Measurements from ENCODE around the gene GPR17. TPM values are rescaled to one million over a fixed set of nuclear protein-coding genes. Genes with fewer than 3 reads are reported as not detected.

The GPR17 gene
- total RNA-seq, 1 experiment from 2014 or later, result not detected

GRCh38 chr2:127670055-127670956, 24.4 kb downstream of the GPR17 start:
- no peak for DNase-seq (ENCODE audit: low spot score)

- no peak for DNase-seq (ENCODE audit: low spot score)
These were observed 25.0 kb downstream of the GPR17 start for GRCh38 chr2:127670957-127671290.

GRCh38 chr2:127671557-127672302, 25.8 kb downstream of the GPR17 start:
- no peak for DNase-seq (ENCODE audit: low spot score)

GRCh38 chr2:127672341-127673224, 26.6 kb downstream of the GPR17 start:
- no peak for DNase-seq (ENCODE audit: low spot score)

- DNase-seq (ENCODE audit: low spot score), result no peak
These were observed 27.5 kb downstream of the GPR17 start for GRCh38 chr2:127673291-127674069.

- DNase-seq (ENCODE audit: low spot score), result no peak
These were observed 28.6 kb downstream of the GPR17 start for GRCh38 chr2:127674241-127675209.

GRCh38 chr2:127675331-127676261, 29.6 kb downstream of the GPR17 start, which contains the start of gene LIMS2:
LIMS2 (minus strand) TSS chr2:127675530; CDS start chr2:127675024, 506 bp downstream.
- DNase-seq (ENCODE audit: low spot score), result no peak

- no peak for DNase-seq (ENCODE audit: low spot score)
These were observed 31.0 kb downstream of the GPR17 start for GRCh38 chr2:127676906-127677305.

GRCh38 chr2:127678531-127678930, 32.6 kb downstream of the GPR17 start:
- no peak for DNase-seq (ENCODE audit: low spot score)

GRCh38 chr2:127678991-127679390, 33.0 kb downstream of the GPR17 start:
- no peak for DNase-seq (ENCODE audit: low spot score)

- no peak for DNase-seq (ENCODE audit: low spot score)
These were observed 33.9 kb downstream of the GPR17 start for GRCh38 chr2:127679680-127680361.

- no peak for DNase-seq (ENCODE audit: low spot score)
These were observed 34.8 kb downstream of the GPR17 start for GRCh38 chr2:127680706-127681287.

- no peak for DNase-seq (ENCODE audit: low spot score)
These were observed 35.4 kb downstream of the GPR17 start for GRCh38 chr2:127681288-127681804.

GRCh38 chr2:127681976-127682857, 36.3 kb downstream of the GPR17 start:
- DNase-seq (ENCODE audit: low spot score), result no peak

GRCh38 chr2:127683056-127683455, 37.1 kb downstream of the GPR17 start:
- DNase-seq (ENCODE audit: low spot score), result no peak

GRCh38 chr2:127683757-127684156, 37.8 kb downstream of the GPR17 start:
- DNase-seq (ENCODE audit: low spot score), result no peak
